NCI-H1105 treated with DMSO at 0.1 percent for 48 hours (cell line): ENCODE data around the gene P2RY6.

Source experiments
- DNase-seq: peaks from one replicate; lab custom pipeline; 2025; lab: John Stamatoyannopoulos, UW

The P2RY6 gene

DNA sequence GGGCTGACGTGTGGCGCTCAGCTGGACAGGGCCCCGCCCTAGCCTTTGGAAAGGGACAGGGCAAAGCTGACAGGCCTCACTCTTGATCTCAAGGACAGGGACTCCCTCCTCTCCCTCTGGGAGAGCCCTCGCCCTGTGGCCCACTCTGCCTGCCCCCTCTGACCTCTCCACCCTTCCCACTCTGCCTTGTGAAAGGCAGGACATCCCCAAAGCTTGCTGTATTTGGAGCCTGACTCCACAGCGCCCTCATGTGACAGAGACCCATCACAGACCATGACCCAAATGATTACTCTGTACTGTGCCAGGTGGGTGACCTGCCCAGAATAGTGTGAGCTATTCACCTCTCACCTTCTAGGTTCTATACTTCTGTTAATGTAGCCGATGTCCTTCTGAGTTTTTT is 35.3 kb upstream of the P2RY6 start:
- no peak for DNase-seq

GRCh38 chr11:73237471-73238290 is 34.5 kb upstream of the P2RY6 start:
- no peak for DNase-seq

GRCh38 chr11:73239111-73239521 is 33.0 kb upstream of the P2RY6 start:
- no peak for DNase-seq

- no peak for DNase-seq
Measured at GRCh38 chr11:73239571-73240189, 32.5 kb upstream of the P2RY6 start.

- DNase-seq, result no peak
Measured at GRCh38 chr11:73240190-73240781, 31.9 kb upstream of the P2RY6 start.

DNA sequence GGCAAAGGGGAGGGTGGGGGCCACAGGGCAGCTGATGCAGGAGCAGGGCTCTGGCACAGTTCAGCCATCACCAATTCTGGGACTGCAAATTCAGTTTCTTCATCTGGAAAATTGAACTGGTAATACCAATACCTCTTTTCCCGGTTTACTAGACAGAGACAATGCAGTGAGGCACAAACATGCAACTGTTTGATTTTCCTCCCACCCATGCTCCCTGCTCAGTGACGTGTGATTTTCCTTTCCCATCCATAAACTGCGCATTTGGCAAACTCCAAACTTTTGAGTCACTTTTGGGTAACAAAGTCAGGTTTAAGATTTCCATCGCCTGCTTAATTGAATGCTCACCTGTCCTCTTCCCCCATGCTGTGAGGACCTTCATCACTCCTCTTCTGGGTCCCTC is 30.8 kb upstream of the P2RY6 start:
- no peak for DNase-seq

- peak; percentile 82 for DNase-seq
Measured at GRCh38 chr11:73242251-73243092, 29.7 kb upstream of the P2RY6 start.

DNA sequence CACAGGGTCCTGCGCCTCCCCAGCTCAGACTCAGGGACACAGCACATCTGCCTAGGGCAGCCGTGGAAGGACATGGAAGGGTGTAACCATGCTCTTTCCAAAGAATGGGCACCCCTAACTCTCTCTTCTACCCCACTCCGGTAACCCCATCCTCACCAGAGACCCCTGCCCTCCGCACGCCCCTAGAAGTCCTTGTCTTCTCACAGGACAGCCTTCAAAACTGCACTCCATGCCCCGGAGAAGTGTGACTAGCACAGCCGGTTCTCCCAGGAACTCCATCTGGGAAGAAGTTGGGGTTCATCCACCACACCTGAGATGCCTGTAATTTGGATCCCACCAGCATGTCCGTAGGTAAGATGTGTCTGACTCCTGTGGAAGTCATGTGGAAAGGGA is 29.0 kb upstream of the P2RY6 start:
- DNase-seq, result no peak

DNA sequence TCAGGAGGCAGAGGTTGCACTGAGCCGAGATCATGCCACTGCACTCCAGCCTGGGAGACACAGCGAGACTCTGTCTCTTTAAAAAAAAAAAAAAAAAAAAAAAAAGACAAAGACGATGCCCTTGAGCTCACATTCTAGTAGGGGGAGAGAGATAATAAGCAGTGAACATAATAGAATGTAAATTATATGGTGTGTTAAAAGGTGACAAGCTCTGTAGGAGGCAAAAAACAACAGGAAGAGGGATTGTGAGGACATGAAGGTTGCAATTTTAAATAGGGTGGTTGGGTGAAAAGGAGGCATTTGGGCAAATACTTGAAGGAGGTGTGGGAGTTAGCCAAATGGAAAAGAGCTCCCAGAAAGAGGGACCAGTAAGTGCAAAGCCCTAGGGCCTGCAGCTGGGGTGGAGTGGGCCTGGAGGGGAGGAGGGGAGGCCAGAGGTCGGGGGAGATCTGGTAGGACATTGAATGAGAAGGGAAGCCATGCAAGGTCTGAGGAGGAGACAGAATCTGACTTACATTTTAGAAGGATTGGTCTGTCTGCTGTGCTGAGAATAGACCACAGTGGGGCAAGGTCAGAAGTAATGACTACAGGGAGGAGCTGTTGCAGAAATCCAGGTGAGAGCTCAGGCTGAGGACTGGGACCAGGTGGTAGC is 27.4 kb upstream of the P2RY6 start:
- no peak for DNase-seq

GRCh38 chr11:73245461-73245860 is 26.7 kb upstream of the P2RY6 start:
- DNase-seq, result no peak

DNA sequence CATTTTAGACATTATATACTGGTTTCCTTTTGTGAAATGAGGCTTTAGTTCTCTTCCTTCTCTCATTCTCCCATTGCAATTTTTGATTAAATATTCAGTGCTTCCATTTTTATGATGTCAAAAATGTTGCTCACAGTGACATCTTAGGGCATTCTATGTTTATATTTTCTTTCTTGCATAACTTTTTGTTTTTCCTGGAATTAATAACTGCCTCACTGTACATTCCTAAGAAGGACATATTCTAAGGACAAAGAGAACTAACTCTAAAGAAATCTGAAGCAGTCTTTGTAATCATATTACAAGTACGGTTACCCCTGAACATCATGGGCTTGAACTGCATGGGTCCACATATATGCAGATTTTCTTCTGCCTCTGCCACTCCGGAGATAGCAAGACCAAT is 25.8 kb upstream of the P2RY6 start:
- DNase-seq, result no peak

DNA sequence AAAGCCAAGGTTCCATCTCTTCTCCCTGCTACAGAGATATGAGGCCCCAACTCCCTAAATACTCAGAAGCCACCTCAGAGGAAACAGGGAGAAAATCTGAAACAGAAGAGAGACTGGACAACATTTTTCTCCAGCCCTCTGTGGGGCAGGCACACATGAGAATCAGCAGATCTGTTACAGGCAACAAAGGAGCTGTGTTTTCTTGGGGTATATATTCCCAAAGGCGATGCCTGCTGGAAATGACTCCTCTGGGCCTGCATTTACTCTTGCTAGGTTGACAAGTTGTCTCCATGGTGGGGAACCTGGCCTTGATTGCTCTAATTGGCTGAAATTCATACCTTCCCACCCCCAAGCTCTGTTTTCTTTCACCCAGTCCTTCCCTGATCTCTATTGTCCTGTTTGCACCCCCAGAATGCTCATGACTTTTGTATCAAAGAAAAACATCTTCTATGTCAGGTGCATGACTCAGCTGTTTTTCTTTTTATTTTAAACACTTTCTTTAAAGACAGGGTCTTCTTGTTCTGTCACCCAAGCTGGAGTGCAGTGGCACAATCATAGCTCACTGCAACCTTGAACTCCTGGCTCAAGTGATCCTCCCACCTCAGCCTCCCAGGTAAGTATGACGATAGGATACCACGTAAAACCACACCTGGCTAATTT is 23.5 kb upstream of the P2RY6 start:
- DNase-seq, result no peak

DNA sequence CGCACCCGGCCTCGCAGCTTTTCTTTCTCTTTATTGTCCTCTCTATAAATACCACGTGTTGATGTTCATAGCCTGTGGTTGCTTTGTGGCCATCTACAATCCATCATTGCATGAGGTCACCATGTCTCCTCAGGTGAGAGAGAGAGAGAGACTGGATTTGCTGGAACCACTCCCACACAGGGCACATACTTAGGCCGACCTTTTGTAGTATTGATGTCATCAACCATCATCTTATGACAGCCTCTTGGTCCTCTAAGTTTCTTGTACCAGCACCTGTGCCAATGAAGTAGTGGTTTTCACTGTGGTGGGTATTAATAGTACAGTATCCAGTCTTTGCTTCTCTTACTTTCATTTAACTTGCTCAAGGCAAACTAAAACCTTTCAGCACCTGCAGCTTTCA is 22.8 kb upstream of the P2RY6 start:
- no peak for DNase-seq

DNA sequence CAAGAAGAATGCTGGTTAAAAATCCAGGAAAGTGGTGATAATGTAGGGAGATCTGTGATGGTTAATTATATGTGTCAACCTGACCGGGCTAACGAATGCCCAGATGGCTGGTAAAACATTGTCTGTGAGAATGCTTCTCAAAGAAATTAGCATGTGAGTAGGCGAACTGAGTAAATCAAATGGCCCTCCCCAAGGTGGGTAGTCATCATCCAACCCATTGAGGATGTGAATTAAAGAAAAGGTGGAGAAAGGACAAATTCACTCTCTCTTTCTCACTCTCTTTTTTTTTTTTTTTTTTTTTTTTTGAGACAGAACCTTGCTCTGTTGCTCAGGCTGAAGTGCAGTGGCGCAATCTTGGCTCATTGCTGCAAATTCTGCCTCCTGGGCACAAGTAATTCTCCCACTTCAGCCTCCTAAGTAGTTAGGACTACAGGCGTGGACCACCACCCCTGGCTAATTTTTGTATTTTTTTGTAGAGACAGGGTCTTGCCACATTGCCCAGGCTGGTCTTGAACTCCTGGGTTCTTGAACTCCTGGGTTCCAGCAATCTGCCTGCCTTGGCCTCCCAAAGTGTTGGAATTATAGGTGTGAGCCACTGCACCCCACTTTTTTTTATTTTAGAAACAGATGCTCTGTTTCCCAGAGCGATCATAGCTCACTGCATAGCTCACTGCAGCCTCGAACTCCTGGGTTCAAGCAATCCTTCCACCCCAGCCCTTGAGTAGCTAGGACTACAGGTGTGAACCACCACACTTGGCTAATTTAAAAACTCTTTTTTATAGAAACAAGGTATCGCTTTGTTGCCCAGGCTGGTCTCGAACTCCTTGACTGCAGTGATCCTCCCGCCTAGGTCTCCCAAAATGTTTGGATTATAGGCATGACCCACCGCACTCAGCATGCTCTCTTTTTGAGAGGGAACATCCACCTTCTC is 22.0 kb upstream of the P2RY6 start:
- DNase-seq, result no peak

DNA sequence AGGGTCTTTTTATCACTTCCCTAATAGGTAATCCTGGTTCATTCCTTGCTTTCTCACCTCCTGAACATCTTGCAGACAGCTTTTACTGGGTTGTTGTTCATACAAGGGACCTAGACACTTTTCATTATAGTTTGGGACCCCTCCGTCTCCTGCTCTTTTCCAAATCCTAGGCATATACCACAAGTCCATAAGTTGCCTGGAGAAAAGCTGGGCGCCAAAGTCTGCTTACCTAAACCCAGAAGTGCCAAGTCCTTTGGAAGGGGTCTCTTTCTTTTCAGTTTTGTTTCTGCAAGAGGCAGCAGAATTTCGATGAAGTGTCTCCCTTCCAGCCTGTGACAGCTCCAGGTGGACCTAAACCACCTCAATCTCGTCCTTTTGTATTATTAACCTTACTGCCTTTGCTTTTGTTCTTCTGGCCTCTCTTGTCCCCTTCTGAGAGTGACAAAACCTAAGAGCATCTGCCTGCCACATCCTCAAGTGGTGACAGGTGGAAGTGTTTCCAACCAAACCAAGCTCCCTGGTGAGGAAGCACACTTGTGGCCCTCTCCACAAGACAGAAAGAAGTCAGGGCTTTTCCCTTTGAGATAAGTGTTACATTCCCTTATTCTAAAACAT is 19.5 kb upstream of the P2RY6 start:
- DNase-seq, result peak; percentile 10

DNA sequence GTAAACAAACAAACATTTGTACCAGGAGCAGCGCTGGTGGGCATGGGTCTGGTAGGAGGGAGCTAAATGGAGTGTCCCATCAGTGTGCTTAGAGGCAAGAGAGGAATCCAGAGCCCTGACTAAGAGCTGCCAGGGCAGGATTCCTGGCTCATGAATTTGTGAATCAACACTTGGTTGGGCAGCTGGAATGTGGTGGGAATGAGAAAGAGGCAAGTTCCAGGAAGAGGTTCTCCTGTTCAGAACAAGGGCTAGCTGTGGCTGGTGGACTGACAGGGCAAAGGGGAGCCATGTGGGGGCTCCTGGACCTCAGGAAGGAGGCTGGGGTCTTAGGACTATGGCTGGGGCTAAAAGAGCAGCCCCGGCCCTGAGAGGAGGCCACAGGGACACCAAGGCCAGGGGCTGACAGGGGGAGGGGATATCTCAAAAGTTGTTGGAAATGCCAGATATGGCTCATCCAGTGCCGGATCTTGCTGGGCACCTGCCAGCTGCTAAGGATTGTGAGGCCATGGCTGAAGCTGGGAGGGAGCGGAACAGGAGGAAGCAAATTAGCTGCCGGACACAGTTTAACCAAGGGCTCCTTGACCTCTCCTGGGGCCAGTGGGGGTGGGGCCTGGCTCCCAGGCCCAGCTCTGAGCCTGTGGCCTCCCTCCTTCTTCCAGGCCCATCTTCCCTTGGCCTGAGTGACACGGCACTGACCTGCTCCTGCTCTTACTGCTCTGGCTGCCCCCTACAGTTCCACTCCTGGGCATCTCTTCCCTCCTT is 14.6 kb upstream of the P2RY6 start:
- DNase-seq, result no peak

DNA sequence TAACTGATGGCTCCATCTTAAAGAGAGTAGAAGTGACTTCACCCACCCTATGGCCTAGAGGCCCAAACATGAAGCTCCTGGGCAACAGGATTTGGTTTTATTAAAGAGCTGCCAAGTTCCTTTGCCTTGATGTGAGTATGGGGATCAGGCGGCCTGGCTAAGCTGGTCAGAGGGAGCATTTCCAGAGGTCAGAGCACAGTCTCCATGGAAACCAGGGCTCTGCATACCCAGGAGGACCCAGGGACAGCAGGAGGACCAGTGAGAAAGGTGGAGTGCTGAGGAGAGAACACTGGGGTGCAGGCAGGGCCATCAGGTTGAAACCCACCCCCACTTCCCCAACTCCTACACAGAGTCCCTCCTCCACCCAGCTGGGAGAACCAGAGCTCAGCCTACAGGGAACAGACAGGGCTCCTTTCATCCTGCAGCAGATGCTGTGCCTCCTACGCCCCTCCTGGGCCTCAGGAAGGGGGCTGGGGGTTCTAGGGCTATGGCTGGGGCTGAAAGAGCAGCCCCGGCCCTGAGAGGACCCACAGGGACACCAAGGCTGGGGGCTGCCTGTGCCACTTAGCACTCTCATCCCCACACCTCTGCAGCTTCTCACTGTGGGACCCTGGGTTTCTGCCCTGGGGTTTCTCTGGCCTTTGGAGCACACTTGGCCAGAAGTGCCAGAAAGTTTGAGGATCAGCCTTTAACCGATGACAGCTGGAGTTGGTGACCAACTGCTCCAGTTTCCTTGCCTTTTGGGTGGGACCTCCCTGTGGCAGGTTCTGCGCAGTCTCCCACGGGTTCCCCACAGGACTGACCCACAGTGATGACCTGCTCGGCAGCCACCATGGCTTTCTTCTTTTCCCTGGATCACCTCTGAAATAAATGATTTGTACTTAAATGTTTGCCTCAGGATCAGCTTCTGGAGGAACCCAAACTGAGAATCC is 13.8 kb upstream of the P2RY6 start:
- no peak for DNase-seq
